IMR-90 (cell line): ENCODE measurements around the gene SLC25A5. TPM values are rescaled to one million over a fixed set of nuclear protein-coding genes. Genes with fewer than 3 reads are reported as not detected.
A peak's percentile ranks its signal among the peaks of the same experiment; 100 is the strongest.

Experiments
- ATAC-seq: fragments of 200-7000 bp; cut with Tn5 transposase; 2 replicates; pipeline ENCODE4 v1.9.1; 2020; ENCODE audit warnings: low read depth, mild to moderate bottlenecking, moderate library complexity
- BruUV-seq: library from RNA; stranded (reverse); fragments of 400-500 nt; replicated peaks from 2 replicates; lab custom pipeline; 2021; lab: Mats Ljungman, UMichigan
- CTCF ChIA-PET: fragments of 300-600 bp; formaldehyde crosslinking; extraction: SDS; loops from one replicate; lab custom pipeline; 2021; ENCODE audit warnings: antibody characterized with exemption; lab: Yijun Ruan, JAX
- POLR2A ChIA-PET: fragments of 300-600 bp; sonication (Branson Sonifier 250); formaldehyde crosslinking; loops from one replicate; lab custom pipeline; 2022; ENCODE audit warnings: antibody characterized with exemption; ENCODE audit not compliant: unreplicated experiment; lab: Charles Lee
- DNase-seq: peaks from one replicate; pipeline ENCODE4 v3.0.0; 2013
- H2AFZ ChIP-seq: replicated peaks from 2 replicates; pipeline ENCODE3; 2013; ENCODE audit warnings: low read length, mild to moderate bottlenecking; ENCODE audit not compliant: poor library complexity
- H2AK5ac ChIP-seq: 2 replicates; pipeline ENCODE4 v1.6.1; 2013; ENCODE audit warnings: low read depth, low read length, inconsistent platforms
- H2AK9ac ChIP-seq: replicated peaks from 2 replicates; pipeline ENCODE3; 2013; ENCODE audit warnings: mild to moderate bottlenecking, low read depth, low read length, moderate library complexity; ENCODE audit not compliant: poor library complexity
- H2BK120ac ChIP-seq: 2 replicates; pipeline ENCODE4 v1.6.1; 2013; ENCODE audit warnings: low read depth, low read length, inconsistent platforms
- H2BK15ac ChIP-seq: 3 replicates; pipeline ENCODE4 v1.6.1; 2013; ENCODE audit warnings: low read depth, low read length, inconsistent platforms
- H2BK20ac ChIP-seq: 2 replicates; pipeline ENCODE4 v1.6.1; 2013; ENCODE audit warnings: low read depth, mild to moderate bottlenecking, inconsistent platforms, low read length, moderate library complexity
- H2BK5ac ChIP-seq: 2 replicates; pipeline ENCODE4 v1.6.1; 2013; ENCODE audit warnings: mild to moderate bottlenecking, low read depth, low read length, inconsistent platforms; ENCODE audit not compliant: poor library complexity, severe bottlenecking
- H3K14ac ChIP-seq: replicated peaks from 2 replicates; pipeline ENCODE4 v1.6.1; 2013; ENCODE audit warnings: low read depth, low read length, inconsistent platforms
- H3K18ac ChIP-seq: 2 replicates; pipeline ENCODE4 v1.6.1; 2013; ENCODE audit warnings: low read depth, low read length, control low read depth
- H3K23ac ChIP-seq: 2 replicates; pipeline ENCODE4 v1.6.1; 2013; ENCODE audit warnings: low read depth, low read length, inconsistent platforms
- H3K27ac ChIP-seq: 2 replicates; pipeline ENCODE4 v1.5.1; 2013; ENCODE audit warnings: mild to moderate bottlenecking, control low read depth, low read length; ENCODE audit not compliant: insufficient read depth
- H3K27me3 ChIP-seq: 2 replicates; pipeline ENCODE4 v1.6.1; 2013; ENCODE audit warnings: low read length; ENCODE audit not compliant: control insufficient read depth, insufficient read depth
- H3K36me3 ChIP-seq: 2 replicates; pipeline ENCODE4 v1.6.1; 2013; ENCODE audit warnings: low read length, mixed read lengths; ENCODE audit not compliant: control insufficient read depth, insufficient read depth
- H3K4ac ChIP-seq: 2 replicates; pipeline ENCODE4 v1.6.1; 2013; ENCODE audit warnings: low read depth, low read length, inconsistent platforms
- H3K4me1 ChIP-seq: 2 replicates; pipeline ENCODE4 v1.6.1; 2013; ENCODE audit warnings: low read length, mixed read lengths; ENCODE audit not compliant: control insufficient read depth, insufficient read depth
- H3K4me2 ChIP-seq: 2 replicates; pipeline ENCODE4 v1.6.1; 2013; ENCODE audit warnings: low read depth, mild to moderate bottlenecking, control low read depth, low read length, moderate library complexity
- H3K4me3 ChIP-seq: 2 replicates; pipeline ENCODE4 v1.5.1; 2013; ENCODE audit warnings: low read depth, mild to moderate bottlenecking, control low read depth, low read length, moderate library complexity; ENCODE audit not compliant: insufficient read depth
- H3K56ac ChIP-seq: 2 replicates; pipeline ENCODE4 v1.6.1; 2013; ENCODE audit warnings: low read length, inconsistent platforms; ENCODE audit not compliant: insufficient read depth; ENCODE audit errors: extremely low read depth
- H3K79me1 ChIP-seq, 2 experiments: 2 replicates each; pipeline ENCODE4 v1.6.1; 2013; ENCODE audit warnings: low read length in 2 of 2, inconsistent platforms in 1 of 2, low read depth in 1 of 2
- H3K9ac ChIP-seq: 2 replicates; pipeline ENCODE4 v1.6.1; 2013; ENCODE audit warnings: low read depth, low read length, control low read depth
- H3K9me1 ChIP-seq: 2 replicates; pipeline ENCODE4 v1.6.1; 2013; ENCODE audit warnings: low read length, inconsistent platforms; ENCODE audit not compliant: insufficient read depth
- H3K9me3 ChIP-seq: 2 replicates; pipeline ENCODE4 v1.6.1; 2013; ENCODE audit warnings: low read length; ENCODE audit not compliant: control insufficient read depth, insufficient read depth
- H4K20me1 ChIP-seq: 2 replicates; pipeline ENCODE4 v1.6.1; 2013; ENCODE audit warnings: low read length, inconsistent platforms; ENCODE audit not compliant: insufficient read depth
- H4K5ac ChIP-seq: 2 replicates; pipeline ENCODE4 v1.6.1; 2013; ENCODE audit warnings: mild to moderate bottlenecking, low read depth, low read length, control low read depth
- H4K8ac ChIP-seq, 2 experiments: 2 replicates each; pipeline ENCODE4 v1.6.1; 2013; ENCODE audit warnings: low read depth in 2 of 2, low read length in 2 of 2, control low read depth in 1 of 2, inconsistent platforms in 1 of 2
- H4K91ac ChIP-seq: 2 replicates; pipeline ENCODE4 v1.6.1; 2013; ENCODE audit warnings: low read depth, low read length, inconsistent platforms; ENCODE audit not compliant: insufficient read depth
- CEBPB ChIP-seq: IDR thresholded peaks from 2 replicates; pipeline ENCODE4 v1.6.1; 2012; ENCODE audit warnings: low read depth, low read length, improper control_type of control experiment
- CHD1 ChIP-seq: IDR thresholded peaks from 2 replicates; pipeline ENCODE4 v1.6.1; 2012; ENCODE audit warnings: low read depth, low read length, improper control_type of control experiment
- CTCF ChIP-seq: conservative IDR thresholded peaks from 2 replicates; pipeline ENCODE4 v1.5.1; 2012; ENCODE audit warnings: mild to moderate bottlenecking, low read depth, low read length, improper control_type of control experiment
- FOS ChIP-seq: fragments of 150-350 bp; IDR thresholded peaks from 2 replicates; pipeline ENCODE4 v1.6.1; 2016; ENCODE audit warnings: low read depth, low read length
- MAFK ChIP-seq: IDR thresholded peaks from 2 replicates; pipeline ENCODE4 v1.6.1; 2012; ENCODE audit warnings: low read depth, low read length, improper control_type of control experiment
- MAZ ChIP-seq: IDR thresholded peaks from 2 replicates; pipeline ENCODE4 v1.6.1; 2012; ENCODE audit warnings: low read depth, mild to moderate bottlenecking, low read length, improper control_type of control experiment, moderate library complexity, borderline replicate concordance
- MXI1 ChIP-seq: IDR thresholded peaks from 2 replicates; pipeline ENCODE4 v1.6.1; 2012; ENCODE audit warnings: low read depth, mild to moderate bottlenecking, low read length, moderate library complexity, borderline replicate concordance
- NFE2L2 ChIP-seq: fragments of 150-350 bp; IDR thresholded peaks from 2 replicates; pipeline ENCODE4 v1.6.1; 2016; ENCODE audit warnings: low read depth, mild to moderate bottlenecking, low read length
- RAD21 ChIP-seq: IDR thresholded peaks from 2 replicates; pipeline ENCODE4 v1.6.1; 2012; ENCODE audit warnings: low read length, improper control_type of control experiment
- RCOR1 ChIP-seq: IDR thresholded peaks from 2 replicates; pipeline ENCODE4 v1.6.1; 2012; ENCODE audit warnings: mild to moderate bottlenecking, low read length, improper control_type of control experiment; ENCODE audit not compliant: insufficient replicate concordance
- RFX5 ChIP-seq: IDR thresholded peaks from 2 replicates; pipeline ENCODE4 v1.8.0; 2012; ENCODE audit warnings: low read depth, mild to moderate bottlenecking, low read length, moderate library complexity
- SMC3 ChIP-seq: fragments of 150-350 bp; IDR thresholded peaks from 2 replicates; pipeline ENCODE4 v1.6.1; 2016; ENCODE audit warnings: low read depth, mild to moderate bottlenecking, antibody characterized with exemption, low read length, moderate library complexity
- USF2 ChIP-seq: fragments of 150-350 bp; IDR thresholded peaks from 2 replicates; pipeline ENCODE4 v1.6.1; 2017; ENCODE audit warnings: mild to moderate bottlenecking, antibody characterized with exemption, low read length, low read depth
- WGBS, 2 experiments: methylation state at CpG; one replicate each; pipeline versions ENCODE4 v1.1.5 to v1.1.7; 2013; ENCODE audit warnings: missing lambda C conversion rate in 2 of 2; ENCODE audit not compliant: insufficient read length in 1 of 2; ENCODE audit errors: extremely low coverage in 2 of 2; 5-methylcytosine and 5-hydroxymethylcytosine counted together
- dilution Hi-C: fragments of 300-500 bp; cut with HindIII; formaldehyde crosslinking; loops from one replicate; pipeline ENCODE4 v1.14.3; 2018; ENCODE audit warnings: low sequenced_read_pairs; ENCODE audit not compliant: unreplicated experiment
- in situ Hi-C: fragments of 300-500 bp; cut with MboI; formaldehyde crosslinking; loops from 3 replicates; pipeline ENCODE4 v1.14.3; 2019; ENCODE audit warnings: low sequenced_read_pairs, inconsistent platforms, mixed read lengths
- intact Hi-C: fragments of 100-400 bp; cut with micrococcal nuclease; formaldehyde crosslinking; loops from 2 replicates; pipeline ENCODE4 v1.10.0; 2022
- polyA plus RNA-seq, 3 experiments: library from polyadenylated mRNA; depleted of rRNA; stranded (reverse); fragments of >200 nt; gene quantifications; 2 replicates each; pipeline ENCODE4 v1.2.3, GENCODE V29; 2012; ENCODE audit warnings: low replicate concordance in 1 of 3
- total RNA-seq: library from RNA; depleted of rRNA; stranded (reverse); fragments of >200 nt; gene quantifications from 2 replicates; pipeline ENCODE4 v1.2.3, GENCODE V29; 2012

SLC25A5 gene
- total and polyA plus RNA-seq, 2 of the 4 experiments (the other 2 are of a cell fraction): 216 to 337 TPM

- POLR2A ChIA-PET: no interaction called here
- in situ Hi-C loops: loop anchor here (25.0 kb wide), 1 partner anchor 221 kb away; no protein-coding TSS in a partner anchor
- intact Hi-C loops: loop anchor here (1.0 to 10.0 kb wide), 4 partner anchors 58 to 369 kb away; partner anchors contain the start of gene UBE2A
These were observed 48.0 kb downstream of the SLC25A5 start for GRCh38 chrX:119516157-119516702.

More at GRCh38 chrX:119516157-119516702, 48.0 kb downstream of the SLC25A5 start:
- Histone ChIP-seq H2AK5ac (no peak overlapping the region), H3K27me3 (no peaks in the 10 kb centered on the region), H3K4ac (no peak overlapping the region), H3K18ac (no peak overlapping the region), H3K9me3 (no peaks in the 10 kb centered on the region), H2BK120ac (no peak overlapping the region), H2BK5ac (no peak overlapping the region), H3K9me1 (no peaks in the 10 kb centered on the region), H3K56ac (no peak overlapping the region), H2AK9ac (no peak overlapping the region), H3K4me3 (no peak overlapping the region), H3K79me1 (no peaks in the 10 kb centered on the region), H2AFZ (peak overlapping the region; percentile 89), H2BK20ac (no peak overlapping the region), H3K36me3 (no peaks in the 10 kb centered on the region), H4K20me1 (no peaks in the 10 kb centered on the region), H3K4me1 (no peaks in the 10 kb centered on the region), H4K8ac (peak overlapping the region in 1 of 2 experiments; percentile 87; a peak in 2 of 4 replicates), H3K23ac (no peak overlapping the region), H3K27ac (no peak overlapping the region), H3K4me2 (no peak overlapping the region), H4K91ac (no peak overlapping the region), H3K9ac (no peak overlapping the region), H4K5ac (no peak overlapping the region), H3K14ac (no peak overlapping the region), H2BK15ac (no peak overlapping the region)
- TF ChIP-seq NFE2L2 (no peak), CEBPB (no peak), MAZ (no peak), SMC3 (peak; percentile 69), MAFK (no peak), FOS (no peak), USF2 (no peak), RAD21 (peak; percentile 85), RCOR1 (no peak), CHD1 (no peak), MXI1 (no peak), CTCF (peak; percentile 82), RFX5 (no peak)
- dilution Hi-C loops: no loop called here
- DNase-seq (peak; percentile 69), ATAC-seq (peak; percentile 91)
- WGBS, 2 experiments: 30% methylated on average over 4 of the region's 5 CpGs; no CpG with 5 or more reads in 1 of the 2 experiments
- CTCF ChIA-PET: interaction anchor here (0.6 to 1.2 kb wide), 7 partner anchors 20 to 275 kb away, joined by 3 read pairs; partner anchors contain the start of gene RPL39
- BruUV-seq: no TSS peak
